Measurements from ENCODE around the gene NCAM1.

The NCAM1 gene

DNA sequence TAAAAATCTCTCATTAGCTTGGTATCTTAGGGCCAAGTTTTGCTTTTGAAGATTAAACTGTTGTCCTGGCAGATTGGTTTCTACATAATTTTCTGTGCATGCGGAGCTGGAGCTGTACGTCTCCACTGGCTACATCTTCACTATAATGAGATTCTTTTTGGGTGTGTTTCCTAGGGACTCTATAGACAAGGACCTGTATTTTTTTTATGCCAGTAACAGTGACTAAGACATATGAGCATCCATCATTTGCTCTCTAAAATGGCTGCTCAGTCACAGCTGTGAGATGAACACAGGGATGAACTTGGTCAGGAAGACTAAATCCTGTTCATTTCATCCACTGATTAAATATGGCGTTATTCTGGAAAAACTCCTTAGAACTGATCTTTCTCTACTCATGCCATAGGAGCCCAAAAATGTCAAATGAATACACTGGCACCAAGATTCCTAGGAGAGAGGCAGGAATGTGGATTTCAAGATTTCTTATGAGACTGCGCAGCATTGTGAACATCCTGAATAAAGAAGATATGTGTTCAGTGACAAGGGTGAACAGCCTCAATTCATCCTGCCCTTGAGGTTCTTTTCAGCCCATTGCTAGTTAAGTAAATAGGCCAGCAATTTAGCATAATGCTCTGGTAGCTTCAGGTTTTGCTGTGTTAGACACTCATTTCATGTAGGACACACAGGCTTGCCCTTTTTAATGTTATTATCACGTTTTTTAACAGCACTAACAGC, 168.2 kb downstream of the NCAM1 start:
- TF ChIP-seq POLR2A (IDR thresholded peaks at IDR 0.05; ENCODE audit: low read length) (no peak), GATA1 (IDR thresholded peaks at IDR 0.05; ENCODE audit: low read depth, low read length) (no peak)
- DNase-seq: no peak

GRCh38 chr11:113131036-113131775, 170.0 kb downstream of the NCAM1 start:
- TF ChIP-seq GATA1 (IDR thresholded peaks at IDR 0.05; ENCODE audit: low read depth, low read length) (no peak), POLR2A (IDR thresholded peaks at IDR 0.05; ENCODE audit: low read length) (no peak)

GRCh38 chr11:113133071-113133470, 171.9 kb downstream of the NCAM1 start:
- no peak for TF ChIP-seq GATA1 (IDR thresholded peaks at IDR 0.05; ENCODE audit: low read depth, low read length)
- TF ChIP-seq POLR2A (IDR thresholded peaks at IDR 0.05; ENCODE audit: low read length): no peak
- DNase-seq: no peak

More at GRCh38 chr11:113131036-113131775, 170.0 kb downstream of the NCAM1 start:
- no peak for DNase-seq

DNA sequence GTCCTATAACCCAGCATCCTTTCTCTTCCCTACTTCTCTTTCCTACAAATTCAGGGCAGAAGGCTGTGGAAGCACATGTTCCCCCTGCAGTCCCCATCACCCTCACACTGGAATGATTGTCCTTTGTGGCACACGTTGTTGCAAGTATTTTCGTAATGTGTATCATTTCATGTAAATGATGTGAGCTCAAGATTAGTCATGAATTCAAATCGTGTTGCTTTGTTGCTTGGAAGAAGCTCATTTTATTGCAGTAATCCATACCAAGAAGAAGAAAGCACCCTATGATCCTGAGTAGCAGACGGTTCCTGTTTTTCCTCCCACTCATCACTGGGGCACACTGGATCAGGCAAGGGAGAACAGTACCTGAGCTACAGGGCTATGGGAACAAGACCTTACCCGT, 173.4 kb downstream of the NCAM1 start:
- TF ChIP-seq GATA1 (IDR thresholded peaks at IDR 0.05; ENCODE audit: low read depth, low read length): no peak
- TF ChIP-seq POLR2A (IDR thresholded peaks at IDR 0.05; ENCODE audit: low read length): no peak
- DNase-seq: no peak

DNA sequence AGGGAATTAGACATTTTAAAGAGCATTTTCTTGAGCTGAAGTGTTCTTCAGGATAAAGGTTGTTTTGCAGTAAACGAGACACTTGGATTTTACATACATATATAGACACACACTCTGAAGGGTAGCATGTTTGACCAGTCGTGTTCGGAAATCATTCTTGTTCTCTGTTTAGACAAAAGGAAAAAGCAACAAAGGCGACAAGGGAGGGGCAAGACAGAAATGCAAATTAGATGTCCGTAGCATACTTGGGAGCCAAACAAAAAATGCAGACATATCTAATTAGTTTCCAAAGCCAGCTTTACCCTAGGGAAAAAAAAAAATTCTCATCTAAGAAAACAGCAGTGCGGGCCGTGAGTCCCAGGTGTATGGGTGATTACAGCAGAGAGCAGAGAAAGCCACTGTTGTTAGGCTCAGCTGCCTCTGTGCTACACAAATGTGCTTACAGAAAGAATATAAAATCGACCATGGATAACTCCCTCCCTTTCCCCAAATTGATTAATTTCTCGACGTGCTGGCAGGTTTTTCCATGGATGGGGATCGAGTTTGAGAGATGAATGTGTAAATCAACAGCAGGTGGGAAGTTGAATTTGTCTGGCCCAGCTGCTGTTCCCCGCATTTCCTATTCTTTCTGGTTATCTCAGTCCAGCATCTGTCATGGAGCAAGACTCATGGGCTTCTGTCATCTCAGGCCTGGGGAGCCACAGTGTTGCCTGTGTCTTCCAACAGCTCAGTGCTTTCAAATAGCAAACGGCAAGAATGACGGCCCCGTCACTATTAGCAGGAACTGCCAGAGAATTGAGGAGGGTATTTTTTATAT, 176.7 kb downstream of the NCAM1 start:
- TF ChIP-seq POLR2A (IDR thresholded peaks at IDR 0.05; ENCODE audit: low read length) (no peak), GATA1 (IDR thresholded peaks at IDR 0.05; ENCODE audit: low read depth, low read length) (no peak)
- no peak for DNase-seq

DNA sequence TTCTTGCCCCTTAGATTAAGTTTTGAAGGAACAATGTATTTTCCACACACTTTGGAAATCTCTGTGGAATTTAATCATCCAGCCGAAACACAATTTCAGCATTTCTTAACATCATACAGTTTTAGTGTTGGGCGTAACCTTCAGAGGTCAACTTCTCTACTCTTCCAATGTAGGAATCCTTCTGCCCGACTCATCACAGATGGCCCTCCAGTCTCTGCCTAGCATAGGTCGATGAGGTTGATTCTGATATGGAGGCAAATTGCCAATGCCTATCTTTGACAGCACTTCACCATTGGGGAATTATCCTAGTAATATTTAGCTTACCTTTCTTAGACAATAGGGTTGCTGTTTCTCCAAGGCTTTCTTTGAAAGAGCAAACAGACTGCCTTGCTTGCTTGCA, 177.5 kb downstream of the NCAM1 start:
- no peak for DNase-seq
- no peak for TF ChIP-seq GATA1 (IDR thresholded peaks at IDR 0.05; ENCODE audit: low read depth, low read length)
- no peak for TF ChIP-seq POLR2A (IDR thresholded peaks at IDR 0.05; ENCODE audit: low read length)

- DNase-seq: no peak
- TF ChIP-seq POLR2A (IDR thresholded peaks at IDR 0.05; ENCODE audit: low read length) (no peak), GATA1 (IDR thresholded peaks at IDR 0.05; ENCODE audit: low read depth, low read length) (no peak)
Measured at GRCh38 chr11:113141010-113141409, 179.8 kb downstream of the NCAM1 start.

GRCh38 chr11:113142508-113142907, 181.3 kb downstream of the NCAM1 start:
- no peak for DNase-seq
- no peak for TF ChIP-seq POLR2A (IDR thresholded peaks at IDR 0.05; ENCODE audit: low read length)
- no peak for TF ChIP-seq GATA1 (IDR thresholded peaks at IDR 0.05; ENCODE audit: low read depth, low read length)

GRCh38 chr11:113147249-113147648, 186.0 kb downstream of the NCAM1 start:
- no peak for DNase-seq
- no peak for TF ChIP-seq GATA1 (IDR thresholded peaks at IDR 0.05; ENCODE audit: low read depth, low read length)

- TF ChIP-seq POLR2A (IDR thresholded peaks at IDR 0.05; ENCODE audit: low read length) (no peak), GATA1 (IDR thresholded peaks at IDR 0.05; ENCODE audit: low read depth, low read length) (no peak)
- no peak for DNase-seq
Measured at GRCh38 chr11:113148076-113148475, 186.9 kb downstream of the NCAM1 start.

DNA sequence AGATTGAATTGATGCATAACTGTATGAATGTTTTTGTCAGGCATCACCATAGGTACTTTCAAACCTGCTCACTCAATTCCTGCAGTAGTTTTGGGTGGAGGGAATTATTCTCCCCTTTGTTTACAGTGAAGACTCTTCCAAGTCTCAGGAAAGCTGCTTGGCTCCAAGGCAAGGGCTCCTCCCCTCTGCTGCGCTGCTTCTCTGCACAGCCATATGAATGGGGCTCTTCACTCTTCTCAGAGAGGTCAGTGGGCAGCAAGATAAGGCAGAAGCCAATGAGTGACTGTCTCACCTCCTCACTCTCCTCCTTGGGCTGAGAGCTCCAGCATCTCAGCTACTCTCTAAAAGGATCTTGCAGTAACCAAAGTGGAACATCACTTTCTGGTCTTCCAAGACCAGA, 187.4 kb downstream of the NCAM1 start:
- no peak for TF ChIP-seq GATA1 (IDR thresholded peaks at IDR 0.05; ENCODE audit: low read depth, low read length)
- no peak for TF ChIP-seq POLR2A (IDR thresholded peaks at IDR 0.05; ENCODE audit: low read length)
- DNase-seq: no peak

GRCh38 chr11:113151521-113151920, 190.3 kb downstream of the NCAM1 start:
- TF ChIP-seq GATA1 (IDR thresholded peaks at IDR 0.05; ENCODE audit: low read depth, low read length) (no peak), POLR2A (IDR thresholded peaks at IDR 0.05; ENCODE audit: low read length) (no peak)
- no peak for DNase-seq

DNA sequence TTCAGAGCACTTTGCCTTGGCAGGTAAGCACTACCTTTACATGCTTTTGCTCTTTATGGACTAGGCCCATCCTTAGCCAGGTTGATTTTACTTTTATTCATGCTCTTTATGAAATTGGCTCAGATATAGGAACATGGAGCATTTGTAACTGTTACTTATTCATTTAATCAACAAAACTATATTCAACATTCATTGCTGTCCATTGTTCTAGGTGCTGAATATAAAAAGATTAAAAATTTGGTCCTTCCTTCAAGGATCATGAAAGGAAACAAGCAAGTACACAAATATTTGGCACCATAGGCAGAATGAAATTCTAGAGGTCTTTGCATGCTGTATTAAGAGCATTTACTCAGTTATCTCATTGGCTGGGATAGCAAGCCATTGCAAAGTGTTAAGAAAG, 191.3 kb downstream of the NCAM1 start:
- no peak for DNase-seq
- TF ChIP-seq GATA1 (IDR thresholded peaks at IDR 0.05; ENCODE audit: low read depth, low read length): no peak
- TF ChIP-seq POLR2A (IDR thresholded peaks at IDR 0.05; ENCODE audit: low read length): no peak

GRCh38 chr11:113153847-113154246, 192.6 kb downstream of the NCAM1 start:
- DNase-seq: no peak
- TF ChIP-seq GATA1 (IDR thresholded peaks at IDR 0.05; ENCODE audit: low read depth, low read length): no peak
- TF ChIP-seq POLR2A (IDR thresholded peaks at IDR 0.05; ENCODE audit: low read length): no peak
